ENCODE results near the gene DLG5.

The DLG5 gene

GRCh38 chr10:77941790-77942189 is 15.2 kb upstream of the DLG5 start:
- TF ChIP-seq SIN3A (IDR thresholded peaks at IDR 0.05; ENCODE audit: borderline replicate concordance, insufficient read depth, low read length): no peak
- TF ChIP-seq REST (IDR thresholded peaks at IDR 0.05; ENCODE audit: insufficient read depth in 1 of 2, low read depth in 2 of 2, low read length in 2 of 2): no peak
- no peak for TF ChIP-seq POLR2AphosphoS5 (IDR thresholded peaks at IDR 0.05; ENCODE audit: low read depth, low read length)
- TF ChIP-seq TAF1 (IDR thresholded peaks at IDR 0.05; ENCODE audit: borderline replicate concordance, insufficient read depth, low read length): no peak
- no peak for TF ChIP-seq FOXP2 (optimal IDR thresholded peaks at IDR 0.05; ENCODE audit: borderline replicate concordance, extremely low read depth, extremely low read length, insufficient read depth)

- TF ChIP-seq POLR2AphosphoS5 (IDR thresholded peaks at IDR 0.05; ENCODE audit: low read depth, low read length) (no peak), FOXP2 (optimal IDR thresholded peaks at IDR 0.05; ENCODE audit: borderline replicate concordance, extremely low read depth, extremely low read length, insufficient read depth) (no peak), REST (IDR thresholded peaks at IDR 0.05; ENCODE audit: insufficient read depth in 1 of 2, low read depth in 2 of 2, low read length in 2 of 2) (no peak), SIN3A (IDR thresholded peaks at IDR 0.05; ENCODE audit: borderline replicate concordance, insufficient read depth, low read length) (no peak), TAF1 (IDR thresholded peaks at IDR 0.05; ENCODE audit: borderline replicate concordance, insufficient read depth, low read length) (no peak)
Observed at GRCh38 chr10:77940627-77941026, 14.1 kb upstream of the DLG5 start.

- TF ChIP-seq FOXP2 (optimal IDR thresholded peaks at IDR 0.05; ENCODE audit: borderline replicate concordance, extremely low read depth, extremely low read length, insufficient read depth): no peak
- no peak for TF ChIP-seq TAF1 (IDR thresholded peaks at IDR 0.05; ENCODE audit: borderline replicate concordance, insufficient read depth, low read length)
- TF ChIP-seq SIN3A (IDR thresholded peaks at IDR 0.05; ENCODE audit: borderline replicate concordance, insufficient read depth, low read length): no peak
- TF ChIP-seq POLR2AphosphoS5 (IDR thresholded peaks at IDR 0.05; ENCODE audit: low read depth, low read length): no peak
- TF ChIP-seq REST (IDR thresholded peaks at IDR 0.05; ENCODE audit: insufficient read depth in 1 of 2, low read depth in 2 of 2, low read length in 2 of 2): no peak
Observed at GRCh38 chr10:77940225-77940624, 13.7 kb upstream of the DLG5 start.

- TF ChIP-seq POLR2AphosphoS5 (IDR thresholded peaks at IDR 0.05; ENCODE audit: low read depth, low read length) (no peak), SIN3A (IDR thresholded peaks at IDR 0.05; ENCODE audit: borderline replicate concordance, insufficient read depth, low read length) (no peak), TAF1 (IDR thresholded peaks at IDR 0.05; ENCODE audit: borderline replicate concordance, insufficient read depth, low read length) (no peak), REST (IDR thresholded peaks at IDR 0.05; ENCODE audit: insufficient read depth in 1 of 2, low read depth in 2 of 2, low read length in 2 of 2) (no peak)
Observed at GRCh38 chr10:77939561-77940001, 13.0 kb upstream of the DLG5 start.

Measured in PFSK-1 (cell line).